Tibial nerve (tissue), 4 donors: Measurements from ENCODE around the gene TPGS2. TPM values are rescaled to one million over a fixed set of nuclear protein-coding genes. Genes with fewer than 3 reads are reported as not detected.

Source experiments
- DNase-seq, 2 donors: peaks; one replicate each; pipeline ENCODE4 v3.0.0-alpha.2; 2019; ENCODE audit warnings: low spot score in 2 of 2
- H3K27ac ChIP-seq, 4 donors: fragments of 200-600 bp; sonication (generic) in 3 of 4; one replicate each; pipeline ENCODE4 v1.5.1; 2017 to 2019; ENCODE audit warnings: mild to moderate bottlenecking in 1 of 4
- H3K27me3 ChIP-seq, 2 donors: fragments of 200-600 bp; sonication (generic) in 1 of 2; one replicate each; pipeline versions ENCODE4 v1.5.1 to v1.6.0; 2017 to 2019
- H3K36me3 ChIP-seq, 3 donors: fragments of 200-600 bp; sonication (generic); one replicate each; pipeline ENCODE4 v1.5.1; 2018 to 2019
- H3K4me1 ChIP-seq, 4 donors: fragments of 200-600 bp; sonication (generic) in 3 of 4; one replicate each; pipeline ENCODE4 v1.5.1; 2017 to 2019
- H3K4me3 ChIP-seq, 4 donors: fragments of 200-600 bp; sonication (generic) in 3 of 4; one replicate each; pipeline ENCODE4 v1.5.1; 2017 to 2019; ENCODE audit warnings: mild to moderate bottlenecking in 1 of 4, moderate library complexity in 1 of 4
- H3K9me3 ChIP-seq, 4 donors: fragments of 200-600 bp; sonication (generic) in 3 of 4; one replicate each; pipeline ENCODE4 v1.5.1; 2017 to 2019
- EP300 ChIP-seq, 2 donors: sonication (generic); formaldehyde crosslinking; IDR thresholded peaks; one replicate each; pipeline ENCODE4 v1.6.1; 2017; ENCODE audit warnings: antibody characterized with exemption in 2 of 2, mild to moderate bottlenecking in 1 of 2
- POLR2A ChIP-seq, 2 donors: fragments of 450-650 bp; IDR thresholded peaks; one replicate each; pipeline ENCODE4 v1.6.1; 2017; ENCODE audit warnings: antibody characterized with exemption in 2 of 2, mild to moderate bottlenecking in 2 of 2, moderate library complexity in 2 of 2
- WGBS, 2 donors: methylation state at CpG; one replicate each; pipeline ENCODE4 v1.1.5; 2018; 5-methylcytosine and 5-hydroxymethylcytosine counted together
- total RNA-seq, 4 donors: library from RNA; depleted of rRNA; stranded (reverse); fragments of >200 nt; gene quantifications; one replicate each; pipeline ENCODE4 v1.1.0, GENCODE V29; 2016
- TF ChIP-seq, protein P1 (sequence below), 5 experiments: fragments of 200-600 bp in 3 of 5; fragments of 450-650 bp in 2 of 5; sonication (generic) in 3 of 5; IDR thresholded peaks; one replicate each; pipeline ENCODE4 v1.5.1; 2016 to 2019; ENCODE audit warnings: antibody characterized with exemption in 5 of 5, mild to moderate bottlenecking in 3 of 5, moderate library complexity in 2 of 5

Gene TPGS2
- total RNA-seq, 4 donors from 2014 or later: 137 to 203 (median 170) TPM

- no peak overlapping the region for H3K4me3 ChIP-seq
- H3K27me3 ChIP-seq: no peaks in the 10 kb centered on the region
- TF ChIP-seq EP300 (IDR thresholded peaks at IDR 0.05) (no peak), POLR2A (IDR thresholded peaks at IDR 0.05) (no peak)
- TF ChIP-seq, protein P1, sequence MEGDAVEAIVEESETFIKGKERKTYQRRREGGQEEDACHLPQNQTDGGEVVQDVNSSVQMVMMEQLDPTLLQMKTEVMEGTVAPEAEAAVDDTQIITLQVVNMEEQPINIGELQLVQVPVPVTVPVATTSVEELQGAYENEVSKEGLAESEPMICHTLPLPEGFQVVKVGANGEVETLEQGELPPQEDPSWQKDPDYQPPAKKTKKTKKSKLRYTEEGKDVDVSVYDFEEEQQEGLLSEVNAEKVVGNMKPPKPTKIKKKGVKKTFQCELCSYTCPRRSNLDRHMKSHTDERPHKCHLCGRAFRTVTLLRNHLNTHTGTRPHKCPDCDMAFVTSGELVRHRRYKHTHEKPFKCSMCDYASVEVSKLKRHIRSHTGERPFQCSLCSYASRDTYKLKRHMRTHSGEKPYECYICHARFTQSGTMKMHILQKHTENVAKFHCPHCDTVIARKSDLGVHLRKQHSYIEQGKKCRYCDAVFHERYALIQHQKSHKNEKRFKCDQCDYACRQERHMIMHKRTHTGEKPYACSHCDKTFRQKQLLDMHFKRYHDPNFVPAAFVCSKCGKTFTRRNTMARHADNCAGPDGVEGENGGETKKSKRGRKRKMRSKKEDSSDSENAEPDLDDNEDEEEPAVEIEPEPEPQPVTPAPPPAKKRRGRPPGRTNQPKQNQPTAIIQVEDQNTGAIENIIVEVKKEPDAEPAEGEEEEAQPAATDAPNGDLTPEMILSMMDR (IDR thresholded peaks at IDR 0.05): no peak
- DNase-seq: no peak
- WGBS, 2 donors: 43 to 48% methylated on average over 3 of the region's 3 CpGs
- H3K4me1 ChIP-seq: peaks cover 0 to 13% (median 0%) of the 10 kb centered on the region in 4 donors
- H3K36me3 ChIP-seq: peaks cover 0 to 10% (median 0%) of the 10 kb centered on the region in 3 donors
- H3K27ac ChIP-seq: no peak overlapping the region
- peaks cover 0 to 4% (median 0%) of the 10 kb centered on the region in 4 donors for H3K9me3 ChIP-seq
Measured at GRCh38 chr18:36752929-36753865, 75.6 kb downstream of the TPGS2 start.

GRCh38 chr18:36745219-36745975 lies 83.4 kb downstream of the TPGS2 start:
- Histone ChIP-seq H3K4me1 (no peaks in the 10 kb centered on the region), H3K27ac (no peak overlapping the region), H3K9me3 (peaks cover 0 to 4% (median 0%) of the 10 kb centered on the region in 4 donors), H3K36me3 (peaks cover 0 to 59% (median 0%) of the 10 kb centered on the region in 3 donors), H3K4me3 (no peak overlapping the region), H3K27me3 (no peaks in the 10 kb centered on the region)
- DNase-seq: no peak
- 91 to 94% methylated on average over 25 of the region's 25 CpGs for WGBS, 2 donors
- TF ChIP-seq, protein P1 (IDR thresholded peaks at IDR 0.05): no peak
- TF ChIP-seq EP300 (IDR thresholded peaks at IDR 0.05) (no peak), POLR2A (IDR thresholded peaks at IDR 0.05) (no peak)

DNA sequence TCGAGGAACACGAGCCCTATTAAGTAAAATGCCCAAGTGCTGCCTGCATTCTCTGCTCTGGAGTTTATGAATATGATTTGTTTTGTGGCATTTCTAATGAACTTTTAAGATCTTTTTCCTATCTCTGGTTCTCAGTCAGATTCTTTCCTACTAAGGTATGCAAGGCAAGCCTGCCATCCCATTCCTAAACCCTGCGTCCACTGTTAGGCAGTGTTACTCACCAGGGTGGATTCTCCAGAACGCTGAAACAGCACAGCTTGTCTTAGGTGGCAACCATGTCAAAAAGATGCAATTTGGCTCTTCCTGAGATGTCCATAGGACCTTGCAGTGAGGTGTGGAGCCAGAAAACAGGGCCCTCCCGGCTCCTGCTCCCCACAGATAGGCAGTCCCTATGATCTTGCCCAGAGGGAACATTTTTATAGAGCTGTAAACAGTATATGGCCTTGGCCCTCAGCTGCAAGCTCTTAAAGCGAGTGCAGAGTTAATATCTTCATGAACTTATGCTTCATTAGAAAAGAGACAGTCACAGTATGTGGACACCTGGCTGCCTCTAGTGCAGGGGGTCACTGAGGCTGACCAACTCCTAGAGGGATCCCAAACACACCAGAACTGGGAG lies 84.4 kb downstream of the TPGS2 start:
- TF ChIP-seq, protein P1 (IDR thresholded peaks at IDR 0.05): no peak
- TF ChIP-seq EP300 (IDR thresholded peaks at IDR 0.05) (no peak), POLR2A (IDR thresholded peaks at IDR 0.05) (no peak)
- Histone ChIP-seq H3K27ac (no peak overlapping the region), H3K36me3 (peaks cover 0 to 58% (median 0%) of the 10 kb centered on the region in 3 donors), H3K4me1 (no peaks in the 10 kb centered on the region), H3K27me3 (no peaks in the 10 kb centered on the region), H3K4me3 (no peak overlapping the region), H3K9me3 (no peaks in the 10 kb centered on the region)
- WGBS, 2 donors: 73 to 86% methylated on average over 5 to 6 of the region's 6 CpGs
- DNase-seq: no peak

Other genes starting within 250 kb of the TPGS2 start
- gene KIAA1328, start 125 bp upstream of the TPGS2 start, total RNA-seq: 10 to 100 TPM; 23.4 to 53.3 (median 26.8) TPM